ENCODE data around the gene MEIKIN.
"Not testable (repeated sequence)": the region's sequence is repeated elsewhere in the genome, so short reads cannot be mapped to it uniquely, and the experiment has no call there.

MEIKIN gene

DNA sequence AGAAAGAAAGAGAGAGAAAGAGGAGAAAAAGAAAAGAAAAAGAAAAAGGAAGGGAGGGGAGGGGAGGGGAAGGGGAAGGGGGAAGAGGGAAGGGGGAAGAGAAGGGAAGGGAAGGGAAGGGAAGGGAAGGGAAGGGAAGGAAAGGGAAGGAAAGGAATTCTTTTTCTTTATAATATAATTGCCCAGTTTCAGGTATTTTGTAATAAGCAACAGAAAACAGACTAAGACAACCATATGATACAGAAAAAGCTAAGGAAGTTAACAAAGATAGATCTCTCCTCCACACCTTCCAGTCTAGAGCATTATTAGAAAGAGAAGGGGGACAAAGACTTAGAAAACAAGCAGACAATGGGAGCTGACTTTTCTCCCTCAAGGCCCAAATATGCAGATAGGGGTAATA is 31.0 kb downstream of the MEIKIN start:
- FAIRE-seq (no peak), DNase-seq (ENCODE audit: insufficient read length, low spot score) (no peak)

DNA sequence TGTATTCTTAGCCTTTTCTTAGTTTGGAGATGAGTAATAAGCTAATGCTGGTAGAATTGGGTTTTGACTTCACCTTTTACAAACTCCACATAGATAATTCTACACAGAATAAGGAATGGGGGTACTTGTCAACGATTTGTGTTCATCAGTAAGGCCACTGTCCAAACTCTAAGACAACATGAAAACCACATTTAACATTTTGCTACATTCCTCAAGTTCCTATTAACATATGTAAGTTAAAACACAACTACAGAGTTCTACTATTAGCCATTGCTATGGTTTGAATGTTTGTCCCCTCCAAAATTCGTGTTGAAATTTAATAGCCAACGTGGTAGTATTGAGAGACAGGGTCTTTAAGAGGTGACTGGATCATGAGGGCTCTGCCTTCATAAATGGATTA is 31.9 kb downstream of the MEIKIN start:
- FAIRE-seq (no peak), DNase-seq (ENCODE audit: insufficient read length, low spot score) (no peak)

DNA sequence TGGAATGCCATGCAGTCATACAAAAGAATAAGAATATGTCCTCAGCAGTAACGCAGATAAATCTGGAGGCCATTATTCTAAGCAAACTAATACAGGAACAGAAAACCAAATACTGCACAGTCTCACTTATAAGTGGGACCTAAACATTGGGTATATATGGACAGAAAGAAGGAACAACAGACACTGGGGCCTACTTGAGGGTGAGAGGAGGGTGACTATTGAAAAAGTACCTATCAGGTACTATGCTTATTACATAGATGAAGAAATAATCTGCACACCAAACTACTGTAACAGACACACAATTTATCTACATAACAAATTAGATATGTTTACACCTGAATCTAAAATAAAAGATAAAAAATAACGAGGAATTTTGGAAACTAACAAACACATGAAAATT is 38.8 kb downstream of the MEIKIN start:
- DNase-seq (ENCODE audit: insufficient read length, low spot score) (no peak), FAIRE-seq (no peak)

DNA sequence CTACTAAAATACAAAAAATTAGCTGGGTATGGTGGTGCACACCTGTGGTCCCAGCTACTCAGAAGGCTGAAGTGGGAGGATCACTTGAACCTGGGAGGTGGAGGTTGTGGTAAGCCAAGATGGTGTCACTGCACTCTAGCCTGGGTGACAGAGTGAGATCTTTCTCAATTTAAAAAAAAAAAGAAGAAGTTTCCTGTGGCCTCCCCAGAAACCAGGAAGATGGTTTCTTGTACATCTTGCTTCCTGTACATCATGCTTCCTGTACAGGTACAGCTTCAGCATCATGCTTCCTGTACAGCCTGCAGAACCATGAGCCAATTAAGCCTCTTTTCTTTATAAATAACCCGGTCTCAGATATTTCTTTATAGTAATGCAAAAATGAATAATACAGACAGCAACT is 43.2 kb downstream of the MEIKIN start:
- not testable (repeated sequence) for DNase-seq (ENCODE audit: insufficient read length, low spot score); FAIRE-seq

DNA sequence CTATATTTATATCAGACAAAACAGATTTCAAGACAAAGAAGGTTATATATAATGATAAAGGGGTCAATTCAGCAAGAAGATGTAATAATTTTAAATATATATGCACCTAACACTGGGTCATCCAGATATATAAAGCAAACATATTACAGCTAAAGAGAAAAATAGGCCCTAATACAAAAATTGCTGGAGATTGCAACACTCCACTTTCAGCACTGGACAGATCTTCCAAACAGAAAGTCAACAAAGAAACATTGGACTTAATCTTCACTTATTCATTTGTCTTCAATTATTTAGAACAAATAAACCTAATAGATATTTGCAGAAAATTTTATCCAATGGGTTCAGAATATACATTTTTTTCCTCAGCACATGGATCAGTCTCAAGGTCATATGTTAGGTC is 45.8 kb downstream of the MEIKIN start:
- no peak for DNase-seq (ENCODE audit: insufficient read length, low spot score)
- no peak for FAIRE-seq

DNA sequence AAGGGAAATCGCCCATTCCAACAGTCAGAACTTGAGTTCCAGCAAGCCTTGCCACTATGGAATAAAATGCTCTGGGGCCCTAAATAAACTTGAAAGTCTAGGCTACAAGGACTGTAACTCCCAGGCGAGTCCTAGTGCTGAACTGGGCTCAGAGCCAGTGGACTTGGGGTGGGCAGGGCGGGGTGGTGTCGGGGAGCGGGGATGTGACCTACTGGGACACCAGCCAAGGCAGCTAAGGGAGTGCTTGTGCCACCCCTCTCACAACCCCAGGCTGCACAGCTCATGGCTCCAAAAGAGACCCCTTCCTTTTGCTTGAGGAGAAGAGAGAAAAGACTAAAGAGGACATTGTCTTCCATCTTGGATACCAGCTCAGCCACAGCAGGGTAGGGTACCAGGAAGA is 61.5 kb downstream of the MEIKIN start:
- no peak for FAIRE-seq

DNA sequence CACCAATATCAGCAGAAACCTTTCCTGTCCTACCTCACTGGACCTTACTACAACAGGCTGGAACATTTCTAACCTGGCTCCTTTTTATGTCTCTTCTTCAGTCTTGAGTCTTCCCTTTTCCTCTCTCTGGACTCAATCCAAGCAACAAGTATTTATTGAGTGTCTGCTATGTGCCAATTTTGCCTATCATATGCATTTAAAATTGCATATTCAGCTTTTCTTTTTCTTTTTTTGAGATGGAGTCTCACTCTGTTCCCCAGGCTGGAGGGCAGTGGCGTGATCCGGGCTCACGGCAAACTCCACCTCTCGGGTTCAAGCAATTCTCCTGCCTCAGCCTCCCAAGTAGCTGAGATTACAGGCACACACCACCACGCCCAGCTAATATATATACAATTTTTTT is 65.8 kb downstream of the MEIKIN start:
- FAIRE-seq: no peak
- no peak for DNase-seq (ENCODE audit: insufficient read length, low spot score)

More for the DNA sequence above, 61.5 kb downstream of the MEIKIN start:
- no peak for DNase-seq (ENCODE audit: insufficient read length, low spot score)

DNA sequence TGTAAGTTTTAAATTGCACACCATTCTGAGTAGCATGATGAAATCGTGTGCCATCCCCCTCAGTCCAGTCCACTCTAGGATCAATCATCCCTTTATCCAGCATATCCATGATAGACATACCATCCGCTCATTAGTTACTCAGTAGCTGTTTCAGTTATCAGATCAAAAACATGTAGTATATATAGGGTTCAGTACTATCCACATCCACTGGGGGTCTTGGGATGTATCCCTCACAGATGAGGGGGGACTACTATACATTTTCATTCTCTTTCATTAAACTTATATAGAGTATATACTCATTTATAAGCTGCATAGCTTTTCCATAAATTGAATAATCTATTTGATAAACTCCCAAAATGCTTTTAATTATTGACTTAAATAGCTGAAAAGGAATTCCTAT is 67.6 kb downstream of the MEIKIN start:
- no peak for DNase-seq (ENCODE audit: insufficient read length, low spot score)
- FAIRE-seq: no peak

DNA sequence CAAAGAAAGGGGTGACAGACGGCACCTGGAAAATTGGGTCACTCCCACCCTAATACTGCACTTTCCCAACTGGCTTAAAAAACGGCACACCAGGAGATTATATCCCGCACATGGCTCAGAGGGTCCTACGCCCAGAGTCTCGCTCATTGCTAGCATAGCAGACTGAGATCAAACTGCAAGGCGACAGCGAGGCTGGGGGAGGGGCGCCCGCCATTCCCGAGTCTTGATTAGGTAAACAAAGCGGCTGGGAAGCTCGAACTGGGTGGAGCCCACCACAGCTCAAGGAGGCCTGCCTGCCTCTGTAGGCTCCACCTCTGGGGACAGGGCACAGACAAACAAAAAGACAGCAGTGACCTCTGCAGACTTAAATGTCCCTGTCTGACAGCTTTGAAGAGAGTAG is 74.2 kb downstream of the MEIKIN start:
- not testable (repeated sequence) for DNase-seq (ENCODE audit: insufficient read length, low spot score); FAIRE-seq

DNA sequence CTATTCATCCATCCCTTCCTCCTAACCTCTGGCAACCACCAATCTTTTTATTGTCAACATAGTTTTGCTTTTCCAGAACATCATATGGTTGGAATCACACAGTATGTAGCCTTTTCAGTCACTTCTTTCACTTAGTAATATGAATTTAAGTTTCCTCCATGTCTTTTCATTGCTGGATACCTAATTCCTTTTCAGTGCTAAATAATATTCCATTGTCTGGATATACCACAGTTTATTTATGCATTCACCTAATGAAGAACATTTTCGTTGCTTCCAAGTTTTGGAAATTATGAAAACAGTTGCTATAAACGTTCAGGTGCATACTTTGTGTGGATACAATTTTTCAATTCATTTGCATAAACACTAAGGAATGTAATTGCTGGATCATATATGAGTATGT is 77.9 kb downstream of the MEIKIN start:
- FAIRE-seq: no peak

DNA sequence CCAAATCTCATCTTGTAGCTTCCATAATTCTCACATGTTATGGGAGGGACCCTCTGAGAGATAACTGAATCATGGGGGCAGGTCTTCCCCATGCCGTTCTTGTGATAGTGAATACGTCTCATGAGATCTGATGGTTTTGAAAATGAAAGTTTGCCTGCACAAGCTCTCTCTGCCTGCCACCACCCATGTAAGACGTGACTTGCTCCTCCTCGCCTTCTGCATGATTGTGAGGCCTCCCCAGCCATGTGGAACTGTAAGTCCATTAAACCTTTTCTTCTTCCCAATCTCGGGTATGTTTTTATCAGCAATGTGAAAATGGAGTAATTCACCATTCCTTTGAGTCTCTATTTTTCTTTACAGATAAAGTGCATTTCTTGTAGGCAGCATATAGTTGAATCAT is 81.8 kb downstream of the MEIKIN start:
- no peak for DNase-seq (ENCODE audit: insufficient read length, low spot score)
- no peak for FAIRE-seq

More for the DNA sequence above, 77.9 kb downstream of the MEIKIN start:
- no peak for DNase-seq (ENCODE audit: insufficient read length, low spot score)

DNA sequence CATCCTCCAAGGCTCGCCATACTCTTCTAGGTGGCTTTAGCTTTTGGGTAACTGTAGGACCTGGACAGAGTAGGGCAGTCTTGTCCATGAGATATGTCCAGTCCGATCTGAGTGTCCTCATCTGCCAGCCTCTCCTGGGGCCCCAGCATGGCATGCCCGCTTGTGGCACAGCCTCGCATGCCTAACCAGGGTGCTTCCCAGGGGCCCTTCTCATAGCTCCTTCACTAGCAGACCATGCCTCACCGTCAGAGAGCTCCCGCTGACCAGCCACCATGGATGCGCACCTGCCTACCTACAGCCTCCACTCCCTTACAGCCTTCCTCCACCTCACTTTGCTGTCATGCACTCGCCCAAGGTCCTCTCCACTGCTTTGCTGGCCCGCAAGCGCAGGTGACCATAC is 88.1 kb downstream of the MEIKIN start:
- FAIRE-seq (no peak), DNase-seq (ENCODE audit: insufficient read length, low spot score) (no peak)

DNA sequence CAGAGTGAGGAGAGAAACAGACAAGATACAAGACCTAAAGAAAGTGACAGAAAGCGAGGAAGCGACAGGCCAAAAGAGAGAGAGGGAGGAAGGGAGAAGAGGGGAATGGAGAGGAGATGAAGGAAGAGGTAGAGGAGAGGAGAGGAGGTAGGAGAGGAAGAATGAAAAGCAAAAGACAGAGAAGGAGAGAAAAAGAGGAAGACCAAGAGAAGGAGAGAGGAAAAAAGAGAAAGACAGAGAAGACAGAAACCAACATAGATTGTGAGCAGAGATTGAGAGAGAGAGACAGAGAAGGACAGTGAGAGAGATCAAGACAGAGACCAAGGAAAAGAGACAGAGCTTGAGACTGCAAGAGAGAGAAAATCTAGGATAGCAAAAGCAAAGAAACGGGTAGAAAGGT is 90.0 kb downstream of the MEIKIN start:
- DNase-seq (ENCODE audit: insufficient read length, low spot score): no peak
- FAIRE-seq: no peak

DNA sequence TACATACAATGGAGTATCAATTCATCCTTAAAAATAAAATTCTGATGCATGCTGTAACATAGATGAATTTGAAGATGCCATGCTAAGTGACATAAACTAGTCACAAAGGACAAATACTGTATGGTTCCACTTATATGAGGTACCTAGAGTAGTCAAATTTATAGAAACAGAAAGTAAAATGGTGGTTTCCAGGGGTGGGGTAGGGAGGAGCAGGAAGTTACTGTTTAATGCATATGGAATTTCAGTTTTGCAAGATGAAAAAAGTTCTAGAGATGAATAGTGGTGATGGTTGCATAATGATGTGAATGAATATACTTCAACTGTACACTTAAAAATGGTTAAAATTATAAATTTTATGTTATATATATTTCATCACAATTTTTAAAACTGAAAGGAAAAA is 91.3 kb downstream of the MEIKIN start:
- no peak for FAIRE-seq
- DNase-seq (ENCODE audit: insufficient read length, low spot score): no peak

DNA sequence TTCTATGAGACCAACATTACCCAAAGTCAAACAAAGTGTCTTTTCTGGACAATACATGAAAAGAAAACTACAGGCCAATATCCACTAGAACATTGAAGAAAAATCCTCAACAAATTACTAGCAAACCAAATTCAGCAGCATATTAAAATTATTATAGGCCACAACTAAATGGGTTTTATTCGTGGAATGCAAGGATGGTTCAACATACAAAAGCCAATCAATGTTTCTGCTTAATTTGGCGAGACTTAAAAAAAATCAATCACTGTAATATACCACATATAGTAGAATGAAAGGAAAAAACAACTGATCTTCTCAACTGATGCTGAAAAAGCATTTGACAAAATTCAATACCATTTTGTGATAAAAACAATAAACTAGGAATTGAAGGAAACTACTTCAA is 96.8 kb downstream of the MEIKIN start:
- no peak for DNase-seq (ENCODE audit: insufficient read length, low spot score)
- FAIRE-seq: no peak

DNA sequence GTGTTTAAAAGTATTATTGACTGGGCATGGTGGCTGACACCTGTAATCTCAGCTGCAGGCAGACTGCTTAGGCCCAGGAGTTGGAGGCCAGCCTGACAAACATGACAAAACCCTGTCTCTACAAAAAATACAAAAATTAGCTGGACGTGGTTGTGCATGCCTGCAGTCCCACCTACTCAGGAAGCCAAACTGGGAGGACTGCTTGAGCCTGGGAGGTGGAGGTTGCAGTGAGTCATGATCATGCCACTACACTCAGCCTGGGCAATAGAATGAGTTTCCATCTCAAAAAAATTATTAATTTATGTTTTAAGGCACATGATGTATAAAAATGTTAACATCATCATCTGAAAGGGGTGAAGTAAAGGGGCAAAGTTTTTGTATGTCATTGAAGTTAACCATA is 98.9 kb downstream of the MEIKIN start:
- DNase-seq (ENCODE audit: insufficient read length, low spot score): no peak
- no peak for FAIRE-seq

DNA sequence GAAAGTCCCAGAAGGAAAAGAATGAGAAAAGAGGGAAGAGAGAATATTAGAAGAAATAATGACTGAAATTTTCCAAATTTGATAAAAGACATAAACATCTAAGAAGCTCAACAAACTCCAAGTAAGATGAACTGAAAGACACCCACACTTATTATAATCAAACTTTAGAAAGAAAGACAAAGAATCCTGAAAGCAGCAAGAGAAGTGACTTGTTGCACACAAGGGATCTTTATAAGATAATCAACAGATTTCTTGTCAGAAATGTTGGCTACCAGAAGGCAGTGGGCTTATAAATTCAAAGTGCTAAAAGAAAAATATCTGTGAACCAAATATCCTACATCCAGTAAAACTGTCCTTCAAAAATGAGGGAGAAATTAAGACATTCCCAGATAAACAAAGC is 99.6 kb downstream of the MEIKIN start:
- no peak for FAIRE-seq
- no peak for DNase-seq (ENCODE audit: insufficient read length, low spot score)

DNA sequence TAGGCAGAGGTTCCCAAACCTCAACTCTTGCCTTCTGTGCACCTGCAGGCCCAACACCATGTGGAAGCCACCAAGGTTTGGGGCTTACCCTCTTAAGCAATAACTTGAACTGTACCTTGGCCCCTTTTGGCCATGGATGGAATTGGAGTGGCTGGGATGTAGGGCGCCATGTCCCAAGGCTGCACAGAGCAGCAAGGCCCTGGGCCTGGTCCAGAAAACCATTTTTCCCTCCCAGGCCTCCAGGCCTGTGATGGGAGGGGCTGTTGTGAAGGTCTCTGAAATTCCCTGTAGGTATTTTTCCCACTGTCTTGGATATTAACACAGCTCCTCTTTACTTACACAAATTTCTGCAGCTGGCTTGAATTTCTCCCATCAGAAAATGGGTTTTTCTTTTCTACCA is 102.5 kb downstream of the MEIKIN start:
- FAIRE-seq; DNase-seq (ENCODE audit: insufficient read length, low spot score): not testable (repeated sequence)

DNA sequence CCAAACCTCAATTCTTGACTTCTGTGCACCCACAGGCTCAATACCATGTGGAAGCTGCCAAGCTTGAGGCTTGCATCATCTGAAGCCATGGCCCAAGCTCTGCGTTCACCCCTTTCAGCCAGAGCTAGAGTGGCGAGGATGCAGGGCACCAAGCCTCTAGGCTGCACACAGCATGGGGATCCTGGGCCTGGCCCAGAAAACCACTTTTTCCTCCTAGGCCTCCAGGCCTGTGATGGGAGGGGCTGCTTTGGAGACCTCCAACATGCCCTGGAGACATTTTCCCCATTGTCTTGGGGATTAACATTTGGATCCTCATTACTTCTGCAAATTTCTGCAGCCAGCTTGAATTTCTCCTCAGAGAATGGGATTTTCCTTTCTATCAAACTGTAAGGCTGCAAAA is 112.8 kb downstream of the MEIKIN start:
- not testable (repeated sequence) for FAIRE-seq; DNase-seq (ENCODE audit: insufficient read length, low spot score)

DNA sequence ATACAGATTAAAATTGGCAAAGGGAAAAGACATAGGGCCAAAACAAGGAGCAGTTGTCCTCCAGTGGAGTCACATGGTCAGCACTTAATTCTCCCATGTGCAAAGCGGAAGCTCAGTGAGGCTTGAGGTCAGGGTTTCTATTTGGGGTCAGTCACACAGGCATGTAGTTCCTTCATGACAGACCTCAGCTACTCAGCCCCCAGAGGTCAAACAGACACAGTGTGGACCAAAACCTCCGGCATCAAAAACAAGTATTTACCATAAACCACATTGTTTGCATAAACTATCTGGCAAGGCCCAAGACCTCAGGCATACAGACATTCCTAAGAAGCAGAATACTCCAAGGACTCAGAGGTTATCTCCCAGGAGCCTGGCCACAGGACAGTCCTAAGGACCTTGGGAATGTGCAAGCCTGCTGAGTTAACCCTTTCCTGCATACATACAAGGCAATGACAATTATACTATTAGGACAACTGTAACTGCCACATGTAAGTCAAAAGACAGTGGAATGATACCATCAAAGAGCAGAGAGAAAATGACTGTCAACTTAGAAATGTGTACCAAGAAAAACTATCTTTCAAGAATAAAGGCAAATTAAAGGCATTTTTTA is 120.0 kb downstream of the MEIKIN start:
- no peak for FAIRE-seq

DNA sequence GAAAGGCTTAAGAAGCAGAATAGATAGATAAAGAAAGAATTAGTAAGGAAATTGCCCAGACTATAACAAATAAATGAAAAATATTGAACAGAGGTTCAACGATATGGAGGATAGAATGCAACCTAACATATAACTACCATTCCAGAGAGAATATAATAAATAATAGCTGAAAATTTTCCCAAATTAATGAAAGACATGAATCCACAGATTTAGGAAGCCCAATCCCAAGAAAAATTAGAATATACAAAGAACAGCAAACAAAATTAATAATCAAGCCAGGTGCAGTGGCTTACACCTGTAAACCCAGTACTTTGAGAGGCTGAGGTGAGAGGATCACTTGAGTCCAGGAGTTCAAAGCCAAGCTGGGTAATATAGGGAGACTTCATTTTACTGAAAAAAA is 120.8 kb downstream of the MEIKIN start:
- DNase-seq (ENCODE audit: insufficient read length, low spot score) (no peak), FAIRE-seq (no peak)

More for the DNA sequence above, 120.0 kb downstream of the MEIKIN start:
- DNase-seq (ENCODE audit: insufficient read length, low spot score): no peak

DNA sequence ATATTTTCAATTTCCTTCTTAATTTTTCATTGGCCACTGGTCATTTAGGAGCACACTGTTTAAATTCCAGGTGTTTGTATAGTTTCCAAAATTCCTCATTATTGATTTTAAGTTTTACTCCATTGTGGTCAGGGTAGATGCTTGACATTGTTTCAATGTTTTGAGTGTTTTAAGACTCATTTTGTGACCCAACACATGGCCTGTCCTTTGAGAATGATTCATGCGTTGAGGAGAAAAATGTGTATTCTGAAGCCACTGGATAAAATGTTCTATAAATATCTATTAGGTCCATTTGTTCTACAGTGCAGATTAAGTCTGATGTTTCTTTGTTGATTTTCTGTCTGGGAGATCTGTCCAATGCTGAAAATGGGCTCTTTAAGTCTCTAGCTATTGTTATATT is 124.2 kb downstream of the MEIKIN start:
- DNase-seq (ENCODE audit: insufficient read length, low spot score) (no peak), FAIRE-seq (no peak)
